NOMO-1 treated with dmso at 0.1 percent for 144 hours (cell line): ENCODE results near the gene PRICKLE3.
A peak's percentile ranks its signal among the peaks of the same experiment; 100 is the strongest.
"Not testable (repeated sequence)": the region's sequence is repeated elsewhere in the genome, so short reads cannot be mapped to it uniquely, and the experiment has no call there.

ENCODE experiments used
- DNase-seq: peaks from one replicate; lab custom pipeline; 2025; ENCODE audit not compliant: unreplicated experiment; lab: John Stamatoyannopoulos, UW

Gene PRICKLE3

GRCh38 chrX:49184294-49185281 lies 1.6 kb downstream of the PRICKLE3 start:
- peak; percentile 14 for DNase-seq

GRCh38 chrX:49183701-49184281 lies 2.4 kb downstream of the PRICKLE3 start:
- no peak for DNase-seq

DNA sequence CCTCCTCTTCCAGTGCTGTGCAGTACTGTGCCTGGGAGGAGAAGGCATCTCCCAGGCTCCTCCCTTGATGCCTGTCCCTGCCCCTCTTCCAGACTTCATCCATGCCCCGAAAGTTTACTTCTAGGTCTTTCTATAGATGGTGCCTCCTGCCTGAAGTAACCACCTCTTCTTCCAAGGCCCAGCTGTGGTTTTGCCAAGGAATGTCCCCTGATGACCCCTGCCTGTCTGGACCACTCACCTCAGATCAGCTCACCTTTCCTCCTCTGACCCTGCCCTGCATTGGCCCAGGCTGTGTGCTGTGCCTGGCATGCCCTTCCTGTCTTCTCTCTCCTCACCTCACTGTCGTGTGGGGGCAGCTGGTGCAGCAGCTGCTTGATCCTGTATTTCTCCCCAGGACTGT lies 6.8 kb downstream of the PRICKLE3 start:
- no peak for DNase-seq

DNA sequence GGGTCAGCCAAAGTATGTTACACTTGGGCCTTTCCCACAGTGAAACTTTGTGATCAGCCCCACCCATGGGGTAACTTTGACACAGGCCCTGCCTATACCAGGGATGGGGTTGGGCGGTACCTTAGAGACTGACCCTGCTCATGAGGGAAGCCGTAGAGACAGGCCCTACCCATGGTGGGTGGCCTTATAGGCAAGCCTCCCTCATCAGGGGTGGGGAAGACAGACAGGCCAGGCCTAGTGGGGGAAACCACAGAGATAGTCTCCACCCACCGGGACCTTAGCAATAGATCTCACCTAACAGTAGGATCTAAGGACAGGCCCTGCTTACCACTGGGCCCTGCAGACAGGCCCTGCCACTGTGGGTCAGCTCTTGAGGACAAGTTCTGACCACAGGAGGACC lies 7.6 kb downstream of the PRICKLE3 start:
- DNase-seq, result no peak

- no peak for DNase-seq
Measured at GRCh38 chrX:49177873-49178480, 8.2 kb downstream of the PRICKLE3 start.

DNA sequence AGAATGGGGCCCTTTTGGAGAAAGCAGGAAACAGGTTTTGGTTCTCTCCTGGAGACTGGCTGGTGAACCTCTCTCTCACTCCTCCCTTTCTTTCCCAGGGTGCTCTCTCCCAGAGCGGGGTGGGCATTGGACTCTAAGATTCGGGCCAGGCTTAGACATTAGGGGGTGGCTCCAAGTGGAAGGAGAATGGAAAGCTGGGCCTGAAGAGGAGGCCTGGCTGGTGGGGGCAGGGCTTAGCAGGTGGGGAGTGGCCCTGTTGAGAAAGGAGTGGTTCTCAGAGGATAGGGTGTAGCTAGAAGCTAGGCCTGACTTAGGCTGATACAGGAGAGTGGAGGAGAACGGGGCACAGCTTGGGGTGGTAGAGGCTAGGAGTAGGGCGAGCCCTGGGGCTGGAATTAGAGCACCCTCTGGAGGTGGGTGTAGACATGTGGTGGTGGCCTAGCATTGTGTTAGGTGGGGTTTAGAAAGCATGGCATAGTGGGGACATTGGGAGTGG lies 8.8 kb downstream of the PRICKLE3 start:
- peak; percentile 62 for DNase-seq

- peak; percentile 74 for DNase-seq
Measured at GRCh38 chrX:49176421-49177326, 9.5 kb downstream of the PRICKLE3 start.

DNA sequence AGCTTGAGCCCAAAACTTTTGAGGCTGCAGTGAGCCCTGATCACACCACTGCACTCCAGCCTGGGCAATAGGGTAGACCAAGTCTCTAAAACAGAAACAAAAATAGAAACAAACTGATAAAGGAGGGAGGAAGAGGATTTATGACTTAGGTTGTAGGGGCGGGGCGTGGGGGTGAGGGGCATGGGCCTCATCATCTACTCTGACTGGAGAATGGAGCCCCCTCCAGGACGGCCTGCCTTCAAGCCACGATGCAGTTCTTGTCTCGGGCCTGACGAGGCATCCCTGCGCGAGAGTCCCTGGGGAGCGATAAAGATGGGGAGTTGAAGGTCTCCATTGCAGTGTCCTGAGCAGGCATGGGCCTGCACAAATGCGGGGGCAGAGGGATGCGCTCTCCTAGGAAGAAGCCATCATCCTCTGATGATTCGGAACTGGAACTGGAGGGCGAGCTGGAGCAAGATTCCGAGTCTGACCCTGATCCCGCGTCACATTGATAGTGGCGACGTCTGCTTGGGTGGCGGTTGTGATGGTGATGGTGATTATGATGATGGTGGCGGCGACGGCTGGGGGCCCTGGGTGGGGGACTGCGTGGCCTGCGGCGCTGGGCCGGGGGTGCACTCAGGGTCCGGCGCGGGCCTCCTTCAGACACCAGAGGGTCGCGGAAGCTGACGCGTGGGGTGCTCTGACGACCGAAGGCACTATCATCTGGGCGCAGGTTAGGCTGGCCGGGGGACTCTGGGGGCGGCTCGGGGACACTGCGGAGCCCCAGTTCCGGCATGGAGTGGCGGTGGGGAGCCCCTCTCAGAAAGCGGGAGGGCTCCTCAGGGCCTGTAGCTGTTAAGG lies 10.5 kb downstream of the PRICKLE3 start:
- DNase-seq, result no peak

GRCh38 chrX:49174723-49175122 lies 11.4 kb downstream of the PRICKLE3 start:
- no peak for DNase-seq

DNA sequence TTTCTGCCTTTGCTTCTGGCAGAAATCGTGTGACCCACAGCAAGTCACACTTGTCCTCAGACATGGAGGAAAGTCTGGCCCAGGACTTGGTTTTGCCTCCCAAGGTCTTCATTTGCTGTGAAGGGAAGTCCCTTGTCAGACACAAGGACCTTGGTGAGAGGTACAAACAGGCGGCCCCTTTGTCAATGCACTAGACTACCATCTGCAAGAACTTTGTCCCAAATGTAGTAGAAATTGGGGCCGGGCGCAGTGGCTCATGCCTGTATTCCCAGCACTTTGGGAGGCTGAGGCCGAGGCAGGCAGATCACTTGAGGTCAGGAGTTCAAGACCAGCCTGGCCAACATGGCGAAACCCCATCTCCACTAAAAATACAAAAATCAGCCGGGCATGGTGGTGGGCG lies 12.6 kb downstream of the PRICKLE3 start:
- DNase-seq, result not testable (repeated sequence)

- peak; percentile 66 for DNase-seq
Measured at GRCh38 chrX:49172280-49172780, 13.8 kb downstream of the PRICKLE3 start.

DNA sequence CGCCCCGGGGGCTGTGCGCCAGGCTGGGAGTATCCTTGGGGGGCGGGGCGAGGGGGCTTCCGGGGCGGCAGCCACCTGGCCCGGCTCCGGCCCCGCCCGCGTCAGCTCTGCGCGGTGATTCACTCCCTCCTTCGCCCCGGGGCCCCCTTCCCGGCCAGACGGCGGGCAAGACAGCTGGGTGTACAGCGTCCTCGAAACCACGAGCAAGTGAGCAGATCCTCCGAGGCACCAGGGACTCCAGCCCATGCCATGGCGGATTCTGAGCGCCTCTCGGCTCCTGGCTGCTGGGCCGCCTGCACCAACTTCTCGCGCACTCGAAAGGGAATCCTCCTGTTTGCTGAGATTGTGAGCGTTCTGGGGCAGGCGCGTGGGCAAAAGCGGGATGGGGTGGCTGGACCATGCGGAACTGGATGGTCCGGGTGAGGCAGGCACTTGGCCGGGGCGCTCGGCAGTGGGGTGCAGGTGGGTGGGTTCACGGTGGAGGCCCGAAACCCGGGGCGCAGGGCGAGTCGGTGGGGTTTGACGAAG lies 14.4 kb downstream of the PRICKLE3 start, which contains the start of gene PLP2:
TSS of gene PLP2 (plus strand) at position 147 of the 528 bp plus-strand sequence. CDS start at position 250, 103 bp downstream.
- no peak for DNase-seq

GRCh38 chrX:49167740-49168108 lies 18.4 kb downstream of the PRICKLE3 start:
- DNase-seq, result no peak

DNA sequence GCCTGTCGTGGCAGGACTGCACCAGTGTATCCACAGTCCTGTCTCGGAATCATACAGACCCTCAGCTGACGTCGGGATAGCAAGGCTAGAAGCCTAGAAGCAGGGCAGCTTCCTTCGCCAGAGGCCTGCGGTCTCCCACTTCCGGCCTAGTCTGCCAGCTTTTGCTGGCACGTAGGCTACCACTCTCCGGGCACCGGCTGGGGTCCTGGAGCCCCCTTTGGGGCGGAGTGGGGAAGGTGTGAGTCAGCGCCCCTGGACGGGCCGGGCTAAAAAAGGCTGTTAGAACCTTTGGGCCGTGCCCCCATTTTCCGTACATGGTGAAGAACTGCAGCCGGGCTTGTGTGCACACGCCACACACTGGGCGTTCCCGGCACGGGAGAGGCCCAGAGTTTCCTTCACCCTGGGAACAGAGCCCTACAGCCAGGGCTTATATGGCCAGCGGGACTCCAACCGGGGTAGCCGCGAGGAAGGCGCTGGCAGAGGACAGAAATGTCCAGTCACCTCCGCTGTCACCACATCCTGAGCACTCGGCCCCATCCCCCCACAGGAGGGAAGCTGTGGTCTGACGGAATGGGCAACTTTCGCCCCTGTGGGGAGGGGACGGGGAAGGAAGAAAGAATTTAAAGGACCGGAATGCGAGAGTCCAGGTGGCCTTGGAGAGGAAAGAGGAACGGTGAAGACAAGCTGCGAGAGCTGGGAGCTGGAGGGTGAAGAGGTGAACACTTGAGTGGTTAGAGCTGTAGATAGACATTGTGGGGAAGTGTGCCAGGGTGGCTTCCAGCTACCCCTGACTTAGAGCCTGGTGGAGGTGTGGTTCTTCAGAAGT lies 19.0 kb downstream of the PRICKLE3 start:
- peak; percentile 86 for DNase-seq

GRCh38 chrX:49165901-49166881 lies 20.0 kb downstream of the PRICKLE3 start:
- peak; percentile 90 for DNase-seq

DNA sequence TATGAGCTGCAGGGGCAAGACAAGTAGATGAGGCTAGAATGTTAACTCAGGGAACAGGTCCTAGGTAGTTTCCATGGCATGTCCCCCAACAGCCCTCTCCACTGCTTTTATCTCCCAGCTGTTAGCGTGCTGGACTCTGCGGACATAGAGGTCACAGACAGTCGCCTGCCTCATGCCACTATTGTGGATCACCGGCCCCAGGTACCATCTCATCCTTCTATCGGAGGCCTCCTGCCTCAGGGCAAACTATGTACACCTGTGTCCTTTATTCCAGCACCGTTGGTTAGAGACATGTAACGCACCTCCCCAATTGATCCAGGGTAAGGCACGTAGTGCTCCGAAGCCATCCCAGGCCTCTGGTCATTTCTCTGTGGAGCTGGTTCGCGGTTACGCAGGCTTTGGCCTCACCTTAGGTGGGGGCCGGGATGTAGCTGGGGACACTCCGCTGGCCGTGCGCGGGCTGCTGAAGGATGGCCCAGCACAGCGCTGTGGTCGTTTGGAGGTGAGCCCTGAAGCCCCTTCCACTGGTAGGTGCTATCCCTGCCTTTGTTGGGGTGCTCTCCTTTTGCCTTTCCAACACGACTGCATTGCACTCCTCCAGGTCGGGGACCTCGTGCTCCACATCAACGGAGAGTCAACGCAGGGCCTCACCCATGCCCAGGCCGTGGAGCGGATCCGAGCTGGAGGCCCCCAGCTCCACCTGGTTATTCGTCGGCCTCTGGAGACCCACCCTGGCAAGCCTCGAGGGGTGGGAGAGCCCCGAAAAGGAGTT lies 21.4 kb downstream of the PRICKLE3 start:
- DNase-seq, result no peak
